ENCODE data around the gene BCAN.
A peak's percentile ranks its signal among the peaks of the same experiment; 100 is the strongest.

DNA sequence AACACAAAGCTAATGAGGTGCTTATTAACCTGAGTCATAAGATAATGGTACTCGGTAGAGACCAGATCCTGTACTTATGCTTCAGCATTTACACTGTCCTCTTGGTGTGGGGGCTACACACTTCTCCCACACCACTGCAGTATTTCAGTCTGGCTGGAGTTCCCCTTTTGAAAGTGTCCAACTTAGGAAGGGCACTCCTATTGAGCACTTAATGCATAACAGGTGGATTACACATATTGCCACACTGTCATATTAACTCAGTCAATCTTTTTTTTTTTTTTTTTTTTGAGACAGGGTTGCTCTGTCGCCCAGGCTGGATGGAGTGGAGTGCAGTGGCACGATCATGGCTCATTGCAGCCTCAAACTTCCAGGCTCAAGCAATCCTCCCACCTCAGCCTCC is 42.1 kb upstream of the BCAN start:
- TF ChIP-seq CTCF (IDR thresholded peaks at IDR 0.05; ENCODE audit: low read length) (peak; percentile 53), EZH2 (optimal IDR thresholded peaks at IDR 0.05; ENCODE audit: low read depth, low read length) (no peak), EZH2phosphoT487 (IDR thresholded peaks at IDR 0.05; ENCODE audit: low read length) (no peak)
